Ishikawa (cell line): ENCODE data around the gene DGKQ.

Experiments used
- CEBPB ChIP-seq: IDR thresholded peaks from 2 replicates; pipeline ENCODE4 v1.6.1; 2012
- EGR1 ChIP-seq: IDR thresholded peaks from 2 replicates; pipeline ENCODE4 v1.6.1; 2012
- FOXM1 ChIP-seq: IDR thresholded peaks from 2 replicates; pipeline ENCODE4 v1.6.1; 2012; ENCODE audit warnings: low read depth, borderline replicate concordance
- RAD21 ChIP-seq: IDR thresholded peaks from 2 replicates; pipeline ENCODE4 v1.6.1; 2012; ENCODE audit warnings: low read depth
- REST ChIP-seq: IDR thresholded peaks from 2 replicates; pipeline ENCODE4 v1.6.1; 2012; ENCODE audit warnings: low read depth, mild to moderate bottlenecking
- TAF1 ChIP-seq: IDR thresholded peaks from 2 replicates; pipeline ENCODE4 v1.6.1; 2012; ENCODE audit warnings: low read depth, mild to moderate bottlenecking
- USF1 ChIP-seq: IDR thresholded peaks from 2 replicates; pipeline ENCODE4 v1.6.1; 2012
- YY1 ChIP-seq: IDR thresholded peaks from 2 replicates; pipeline ENCODE4 v1.6.1; 2012; ENCODE audit warnings: low read depth
- ZBTB7A ChIP-seq: IDR thresholded peaks from 2 replicates; pipeline ENCODE4 v1.6.1; 2012; ENCODE audit warnings: low read depth
- TF ChIP-seq, protein P1 (sequence below): IDR thresholded peaks from 2 replicates; pipeline ENCODE4 v1.6.1; 2012

DNA sequence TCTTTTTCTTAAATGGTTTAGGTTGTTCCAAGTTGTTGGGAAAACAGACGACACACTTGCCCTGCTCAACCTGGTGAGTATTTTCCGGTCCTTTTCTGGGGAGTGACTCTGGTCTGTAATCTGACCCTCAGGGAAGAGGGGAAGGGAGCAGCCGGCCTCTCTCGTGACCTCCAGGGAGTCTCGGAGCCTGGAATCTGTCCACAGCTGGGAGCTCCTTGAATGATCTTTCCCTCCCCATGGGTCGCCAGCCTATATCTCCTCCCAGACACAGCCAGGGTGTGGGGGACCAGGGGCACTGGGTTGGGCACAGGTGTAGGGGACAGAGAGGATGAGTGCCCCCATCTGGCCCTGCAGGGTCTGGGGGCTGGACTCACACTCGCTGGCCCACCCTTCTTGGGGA is 22.2 kb downstream of the DGKQ start:
- no peak for TF ChIP-seq TAF1
- no peak for TF ChIP-seq REST
- no peak for TF ChIP-seq FOXM1
- no peak for TF ChIP-seq YY1
- no peak for TF ChIP-seq EGR1
- no peak for TF ChIP-seq USF1
- no peak for TF ChIP-seq RAD21
- no peak for TF ChIP-seq ZBTB7A
- TF ChIP-seq, protein P1, sequence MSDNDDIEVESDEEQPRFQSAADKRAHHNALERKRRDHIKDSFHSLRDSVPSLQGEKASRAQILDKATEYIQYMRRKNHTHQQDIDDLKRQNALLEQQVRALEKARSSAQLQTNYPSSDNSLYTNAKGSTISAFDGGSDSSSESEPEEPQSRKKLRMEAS: no peak
- TF ChIP-seq CEBPB: no peak
